DND-41 (cell line): ENCODE data around the gene TMEM88.

Experiments
- ATAC-seq: fragments of 200-7000 bp; cut with Tn5 transposase; 3 replicates; pipeline ENCODE4 v1.9.1; 2021; ENCODE audit warnings: low read depth; ENCODE audit not compliant: insufficient read depth
- DNase-seq: peaks from one replicate; pipeline ENCODE4 v3.0.0-alpha.2; 2020
- H2AFZ ChIP-seq: 2 replicates; pipeline ENCODE4 v1.6.0; 2012; ENCODE audit warnings: low read depth, low read length
- H3K27ac ChIP-seq: 2 replicates; pipeline ENCODE4 v1.5.1; 2012; ENCODE audit warnings: low read length, inconsistent platforms
- H3K27me3 ChIP-seq: fragments of 200-600 bp; sonication (generic); 2 replicates; pipeline ENCODE4 v1.6.0; 2012; ENCODE audit warnings: low read length, mild to moderate bottlenecking, inconsistent platforms; ENCODE audit not compliant: insufficient read depth, poor library complexity
- H3K36me3 ChIP-seq: 2 replicates; pipeline ENCODE4 v1.5.1; 2012; ENCODE audit warnings: low read length, inconsistent platforms; ENCODE audit not compliant: insufficient read depth
- H3K4me1 ChIP-seq: 2 replicates; pipeline ENCODE4 v1.5.1; 2012; ENCODE audit warnings: mild to moderate bottlenecking, low read length; ENCODE audit not compliant: insufficient read depth
- H3K4me2 ChIP-seq: 2 replicates; pipeline ENCODE4 v1.6.0; 2012; ENCODE audit warnings: mild to moderate bottlenecking, moderate library complexity, low read length, inconsistent platforms; ENCODE audit not compliant: insufficient read depth
- H3K4me3 ChIP-seq, 2 experiments: fragments of 200-600 bp in 1 of 2; shearing (Covaris generic) in 1 of 2; 2 replicates each; pipeline ENCODE4 v1.5.1; 2012 to 2016; ENCODE audit warnings: inconsistent platforms in 2 of 2, low read length in 2 of 2, mild to moderate bottlenecking in 2 of 2, low read depth in 1 of 2, moderate library complexity in 1 of 2
- H3K79me2 ChIP-seq: 2 replicates; pipeline ENCODE4 v1.6.0; 2012; ENCODE audit warnings: low read length, inconsistent platforms; ENCODE audit not compliant: insufficient read depth
- H3K9ac ChIP-seq: 2 replicates; pipeline ENCODE4 v1.6.0; 2012; ENCODE audit warnings: low read depth, mild to moderate bottlenecking, inconsistent platforms, low read length, moderate library complexity
- H3K9me3 ChIP-seq: 2 replicates; pipeline ENCODE4 v1.5.1; 2012; ENCODE audit warnings: low read length, moderate library complexity, mild to moderate bottlenecking, inconsistent platforms; ENCODE audit not compliant: insufficient read depth, severe bottlenecking
- H4K20me1 ChIP-seq: 2 replicates; pipeline ENCODE4 v1.6.0; 2012; ENCODE audit warnings: low read length; ENCODE audit not compliant: insufficient read depth
- EZH2 ChIP-seq: IDR thresholded peaks from 3 replicates; pipeline ENCODE4 v1.6.1; 2012; ENCODE audit warnings: borderline replicate concordance, low read depth, mild to moderate bottlenecking, moderate library complexity, low read length, inconsistent platforms; ENCODE audit not compliant: severe bottlenecking
- TF ChIP-seq, protein P1 (sequence below): IDR thresholded peaks from 2 replicates; pipeline ENCODE4 v1.5.1; 2012; ENCODE audit warnings: borderline replicate concordance, low read length, moderate library complexity, mild to moderate bottlenecking; ENCODE audit not compliant: poor library complexity, severe bottlenecking; ENCODE audit errors: extremely low read depth

The TMEM88 gene

DNA sequence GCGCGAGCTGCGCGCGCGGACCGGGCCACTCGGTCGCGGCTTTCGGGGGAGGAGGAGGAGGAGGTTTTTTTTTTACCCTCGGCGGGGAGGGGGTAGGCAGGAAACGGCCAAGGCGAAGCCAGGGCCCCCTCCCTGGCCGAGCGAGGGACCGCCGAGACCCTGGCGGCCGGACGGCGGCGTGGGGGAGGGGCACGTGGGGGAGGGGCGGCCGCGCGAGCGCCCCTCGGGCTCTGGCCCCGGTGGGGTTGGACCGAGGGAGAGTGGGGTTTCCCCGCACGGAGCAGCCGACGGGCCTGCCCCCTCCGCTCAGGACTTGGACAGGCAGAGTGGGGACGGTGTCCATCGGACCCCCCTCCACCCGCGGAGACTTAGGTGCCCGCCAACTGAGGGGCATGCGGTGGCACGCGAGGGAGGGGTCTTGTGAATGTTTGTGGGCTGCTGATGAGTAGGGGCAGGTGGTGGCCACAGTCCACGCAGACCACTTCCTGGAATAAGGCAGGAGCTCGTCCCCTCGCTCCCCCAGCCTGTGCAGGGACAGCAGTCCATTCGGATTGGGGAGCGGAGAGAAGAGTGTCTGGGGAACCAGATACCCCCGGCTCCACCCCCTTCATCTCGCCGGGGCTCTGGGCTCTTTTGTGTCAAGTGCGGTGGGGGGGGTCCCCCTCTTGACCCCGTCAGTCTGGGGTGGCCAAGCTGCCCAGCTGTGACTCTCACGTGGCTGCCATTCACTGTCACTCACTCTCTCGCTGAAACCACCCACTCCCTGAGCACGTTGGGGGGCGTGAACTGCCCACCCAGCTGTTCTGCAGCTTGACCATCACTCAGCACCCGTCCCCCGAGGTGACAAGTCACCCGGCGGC is 30.7 kb downstream of the TMEM88 start:
- Histone ChIP-seq H3K4me3 (peak overlapping the region; percentile 55 to 91), H3K4me2 (peak overlapping the region; percentile 98), H3K27me3 (peaks cover 2% of the 10 kb centered on the region), H3K27ac (peak overlapping the region; percentile 92), H3K79me2 (peaks cover 40% of the 10 kb centered on the region), H3K36me3 (peaks cover 18% of the 10 kb centered on the region), H2AFZ (peak overlapping the region; percentile 61), H3K9me3 (no peaks in the 10 kb centered on the region), H4K20me1 (peaks cover 16% of the 10 kb centered on the region), H3K9ac (peak overlapping the region; percentile 88), H3K4me1 (peaks cover 40% of the 10 kb centered on the region)
- TF ChIP-seq, protein P1, sequence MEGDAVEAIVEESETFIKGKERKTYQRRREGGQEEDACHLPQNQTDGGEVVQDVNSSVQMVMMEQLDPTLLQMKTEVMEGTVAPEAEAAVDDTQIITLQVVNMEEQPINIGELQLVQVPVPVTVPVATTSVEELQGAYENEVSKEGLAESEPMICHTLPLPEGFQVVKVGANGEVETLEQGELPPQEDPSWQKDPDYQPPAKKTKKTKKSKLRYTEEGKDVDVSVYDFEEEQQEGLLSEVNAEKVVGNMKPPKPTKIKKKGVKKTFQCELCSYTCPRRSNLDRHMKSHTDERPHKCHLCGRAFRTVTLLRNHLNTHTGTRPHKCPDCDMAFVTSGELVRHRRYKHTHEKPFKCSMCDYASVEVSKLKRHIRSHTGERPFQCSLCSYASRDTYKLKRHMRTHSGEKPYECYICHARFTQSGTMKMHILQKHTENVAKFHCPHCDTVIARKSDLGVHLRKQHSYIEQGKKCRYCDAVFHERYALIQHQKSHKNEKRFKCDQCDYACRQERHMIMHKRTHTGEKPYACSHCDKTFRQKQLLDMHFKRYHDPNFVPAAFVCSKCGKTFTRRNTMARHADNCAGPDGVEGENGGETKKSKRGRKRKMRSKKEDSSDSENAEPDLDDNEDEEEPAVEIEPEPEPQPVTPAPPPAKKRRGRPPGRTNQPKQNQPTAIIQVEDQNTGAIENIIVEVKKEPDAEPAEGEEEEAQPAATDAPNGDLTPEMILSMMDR, result no peak
- no peak for TF ChIP-seq EZH2
- DNase-seq (peak; percentile 35), ATAC-seq (0 out of 3 replicates have a peak, but pooled peaks have one; percentile 7)

DNA sequence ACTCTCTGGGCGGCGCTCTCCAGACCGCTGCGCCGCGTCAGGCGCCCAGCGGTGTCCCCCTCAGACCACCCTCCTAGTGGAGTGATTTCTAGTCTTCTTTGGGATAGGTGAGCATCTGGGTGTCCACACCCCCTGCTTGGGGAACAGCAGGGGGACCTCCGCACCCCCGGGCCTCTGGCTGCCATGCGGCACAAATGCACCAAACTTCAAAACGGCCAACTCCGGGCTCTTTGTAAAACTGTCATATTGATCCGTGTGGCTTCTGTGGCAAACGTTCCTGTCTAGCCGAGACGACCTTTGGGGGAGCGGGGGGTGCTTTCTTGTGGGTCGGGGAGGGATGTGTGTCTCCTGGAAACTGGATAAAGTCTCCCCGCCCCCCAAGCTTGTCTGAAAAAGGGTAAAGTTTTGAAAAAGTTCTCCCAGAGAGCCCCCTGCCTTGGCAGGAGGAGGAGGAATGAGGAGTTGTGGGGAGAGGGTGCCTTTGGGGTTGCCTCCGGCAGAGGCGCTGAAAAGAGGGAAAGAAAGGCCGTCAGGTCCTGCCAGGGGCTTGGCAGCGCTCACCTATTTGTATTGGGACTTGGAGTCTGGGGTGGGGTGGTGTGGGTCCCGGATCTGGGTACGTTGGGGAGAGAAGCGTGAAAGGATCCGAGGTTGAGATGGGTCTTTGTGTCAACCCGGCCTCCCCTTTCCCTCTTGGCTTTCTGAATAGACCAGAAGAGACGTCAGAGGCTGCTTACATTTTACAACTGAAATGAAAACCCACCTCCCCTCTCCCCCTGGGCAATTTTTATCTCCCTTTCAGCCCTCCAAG is 31.6 kb downstream of the TMEM88 start:
- Histone ChIP-seq H4K20me1 (peaks cover 16% of the 10 kb centered on the region), H3K9me3 (no peaks in the 10 kb centered on the region), H3K4me2 (peak overlapping the region; percentile 98), H3K4me1 (peaks cover 40% of the 10 kb centered on the region), H3K9ac (peak overlapping the region; percentile 88), H3K27me3 (peaks cover 2% of the 10 kb centered on the region), H3K27ac (peak overlapping the region; percentile 92), H3K79me2 (peaks cover 40% of the 10 kb centered on the region), H3K4me3 (peak overlapping the region; percentile 55 to 91), H2AFZ (peak overlapping the region; percentile 61), H3K36me3 (peaks cover 26% of the 10 kb centered on the region)
- ATAC-seq (peak; percentile 27), DNase-seq (peak; percentile 67)
- TF ChIP-seq EZH2, result no peak
- TF ChIP-seq, protein P1, result peak; percentile 30

DNA sequence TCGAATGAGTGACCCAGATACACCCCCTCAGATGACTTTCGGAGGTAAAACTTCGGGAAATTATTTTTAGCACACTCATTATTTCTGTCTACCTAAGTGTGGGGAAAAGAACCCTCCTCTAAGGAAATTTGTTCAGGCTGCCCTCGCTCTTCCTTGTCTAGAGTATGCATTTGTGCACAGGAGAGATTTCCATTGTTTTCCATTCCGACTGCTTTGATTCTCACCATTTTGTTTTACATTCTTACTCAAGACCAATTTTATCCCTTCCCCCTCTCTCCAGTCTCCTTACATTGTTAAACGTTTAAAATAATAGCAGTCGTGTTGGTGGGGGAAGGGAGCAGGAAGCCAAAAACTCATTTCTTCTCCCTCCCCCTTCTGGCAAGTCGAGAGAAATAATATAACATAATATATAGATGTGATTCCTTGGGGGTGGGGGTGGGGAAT is 32.2 kb downstream of the TMEM88 start:
- H2AFZ ChIP-seq, result peak overlapping the region; percentile 61

More for the DNA sequence above, 32.2 kb downstream of the TMEM88 start:
- H3K9ac ChIP-seq, result peak overlapping the region; percentile 88
- H3K4me2 ChIP-seq, result peak overlapping the region; percentile 98
- H3K4me3 ChIP-seq, result peak overlapping the region; percentile 55 to 91; a peak in 3 of 4 replicates
- H3K9me3 ChIP-seq, result no peaks in the 10 kb centered on the region
- peaks cover 16% of the 10 kb centered on the region for H4K20me1 ChIP-seq
- TF ChIP-seq, protein P1, result peak; percentile 34
- TF ChIP-seq EZH2, result no peak
- DNase-seq (no peak), ATAC-seq (peak; percentile 6; the same call in 2 of the 3 replicates)
- H3K36me3 ChIP-seq, result peaks cover 32% of the 10 kb centered on the region
- H3K27me3 ChIP-seq, result peaks cover 2% of the 10 kb centered on the region
- peaks cover 40% of the 10 kb centered on the region for H3K79me2 ChIP-seq
- H3K27ac ChIP-seq, result peak overlapping the region; percentile 92
- H3K4me1 ChIP-seq, result peaks cover 40% of the 10 kb centered on the region
